Pons (tissue), 1 donor: ENCODE measurements around the gene KIAA0825.

ENCODE experiments used
- DNase-seq: peaks from one replicate; pipeline ENCODE4 v3.0.0-alpha.2; 2016; ENCODE audit warnings: low spot score

The KIAA0825 gene

GRCh38 chr5:94618493-94619328, at the start of gene KIAA0825, which contains the start of gene SLF1:
Gene KIAA0825 (minus strand): TSS chr5:94618604. CDS start chr5:94537126, 81,478 bp downstream.
Gene SLF1 (plus strand): TSS chr5:94618669. CDS start chr5:94628811, 10,142 bp downstream.
- peak; percentile 77 for DNase-seq

- DNase-seq: no peak
Measured at GRCh38 chr5:94667937-94668336, 49.5 kb upstream of the KIAA0825 start.

GRCh38 chr5:94661086-94661485, 42.7 kb upstream of the KIAA0825 start:
- peak; percentile 3 for DNase-seq

- DNase-seq: no peak
Measured at GRCh38 chr5:94660506-94660905, 42.1 kb upstream of the KIAA0825 start.

- DNase-seq: no peak
Measured at GRCh38 chr5:94658272-94658671, 39.9 kb upstream of the KIAA0825 start.

- no peak for DNase-seq
Measured at GRCh38 chr5:94649874-94650273, 31.5 kb upstream of the KIAA0825 start.

GRCh38 chr5:94646758-94647157, 28.4 kb upstream of the KIAA0825 start:
- no peak for DNase-seq

- no peak for DNase-seq
Measured at GRCh38 chr5:94645053-94645452, 26.6 kb upstream of the KIAA0825 start.

- no peak for DNase-seq
Measured at GRCh38 chr5:94640176-94640575, 21.8 kb upstream of the KIAA0825 start.

- no peak for DNase-seq
Measured at GRCh38 chr5:94632024-94632423, 13.6 kb upstream of the KIAA0825 start.

- no peak for DNase-seq
Measured at GRCh38 chr5:94627191-94627590, 8.8 kb upstream of the KIAA0825 start.

GRCh38 chr5:94623877-94624276, 5.5 kb upstream of the KIAA0825 start:
- no peak for DNase-seq

- DNase-seq: no peak
Measured at GRCh38 chr5:94623011-94623410, 4.6 kb upstream of the KIAA0825 start.

- DNase-seq: no peak
Measured at GRCh38 chr5:94621763-94622162, 3.4 kb upstream of the KIAA0825 start.

GRCh38 chr5:94620256-94620655, 1.9 kb upstream of the KIAA0825 start:
- DNase-seq: no peak

- peak; percentile 39 for DNase-seq
Measured at GRCh38 chr5:94618029-94618492, 343 bp downstream of the KIAA0825 start.

GRCh38 chr5:94615862-94616261, 2.5 kb downstream of the KIAA0825 start:
- no peak for DNase-seq

GRCh38 chr5:94614156-94614805, 4.1 kb downstream of the KIAA0825 start:
- no peak for DNase-seq

GRCh38 chr5:94613583-94613982, 4.8 kb downstream of the KIAA0825 start:
- no peak for DNase-seq

- no peak for DNase-seq
Measured at GRCh38 chr5:94595281-94595840, 23.0 kb downstream of the KIAA0825 start.

- DNase-seq: no peak
Measured at GRCh38 chr5:94577466-94578245, 40.7 kb downstream of the KIAA0825 start.

- DNase-seq: no peak
Measured at GRCh38 chr5:94575196-94575595, 43.2 kb downstream of the KIAA0825 start.
